ENCODE measurements around the gene CPB2. TPM values are rescaled to one million over a fixed set of nuclear protein-coding genes. Genes with fewer than 3 reads are reported as not detected.

Gene CPB2
- total and polyA plus RNA-seq, 2 of the 8 experiments (the other 6 are each of a cell fraction or from before 2014, with no cell fraction given), result not detected

GRCh38 chr13:46143184-46143701 lies 38.4 kb upstream of the CPB2 start:
- H3K14ac ChIP-seq (ENCODE audit: insufficient read length), result no peak overlapping the region
- TF ChIP-seq FOSL1 (IDR thresholded peaks at IDR 0.05; ENCODE audit: insufficient read depth, low read depth, low read length) (no peak), CREB1 (IDR thresholded peaks at IDR 0.05) (no peak), SIX5 (IDR thresholded peaks at IDR 0.05; ENCODE audit: low read depth, low read length) (no peak), SIRT6 (IDR thresholded peaks at IDR 0.05; ENCODE audit: low read length) (no peak), SUZ12 (IDR thresholded peaks at IDR 0.05; ENCODE audit: low read length) (no peak), TCF12 (IDR thresholded peaks at IDR 0.05; ENCODE audit: low read depth, low read length) (no peak), CTBP2 (IDR thresholded peaks at IDR 0.05; ENCODE audit: borderline replicate concordance, insufficient read depth, insufficient read length, low read length) (no peak), SP2 (IDR thresholded peaks at IDR 0.05; ENCODE audit: low read length) (no peak), CBX5 (IDR thresholded peaks at IDR 0.05; ENCODE audit: low read depth, low read length) (no peak), USF2 (IDR thresholded peaks at IDR 0.05; ENCODE audit: low read length) (no peak)
- no peak overlapping the region for H3K18ac ChIP-seq (ENCODE audit: extremely low read depth, low read length)
- no peak overlapping the region for H4K5ac ChIP-seq (ENCODE audit: insufficient read length, low read depth, low read length)
- H2BK120ac ChIP-seq (replicated peaks; ENCODE audit: low read depth, low read length), result no peak overlapping the region
- H4K91ac ChIP-seq (replicated peaks; ENCODE audit: insufficient read length, low read length), result no peak overlapping the region
- H3K9ac ChIP-seq (replicated peaks in 1 of 4; ENCODE audit: extremely low read depth in 1 of 4, low read depth in 3 of 4, low read length in 3 of 4), result no peak overlapping the region
- WGBS, 2 experiments (ENCODE audit: extremely low coverage in 1 of 2, insufficient coverage in 1 of 2, insufficient read length in 1 of 2, insufficient replicate concordance in 2 of 2, low coverage in 1 of 2, low lambda C conversion rate in 2 of 2, missing lambda C conversion rate in 1 of 2), result 88% methylated on average over 4 of the region's 4 CpGs; no CpG with 5 or more reads in 1 of the 2 experiments
- no peak overlapping the region for H2BK5ac ChIP-seq (ENCODE audit: low read depth, low read length)
- H3K23me2 ChIP-seq (ENCODE audit: low read depth, low read length), result no peaks in the 10 kb centered on the region
- no peaks in the 10 kb centered on the region for H3K9me3 ChIP-seq (ENCODE audit: insufficient read depth in 2 of 2, low read depth in 1 of 2, low read length in 1 of 2)
- ChIA-PET CTCF (ENCODE audit: partially characterized antibody) (interaction anchor here (0.7 to 1.4 kb wide), 3 partner anchors 8 to 178 kb away, joined by 3 to 5 read pairs (median 4); no protein-coding TSS in a partner anchor), POLR2A (ENCODE audit: partially characterized antibody) (no interaction called here)
- no peaks in the 10 kb centered on the region; a peak in 1 of 7 replicates for H3K4me1 ChIP-seq (replicated peaks in 1 of 4; ENCODE audit: control insufficient read depth in 3 of 4, insufficient read depth in 4 of 4, low read length in 3 of 4)
- H2BK20ac ChIP-seq (ENCODE audit: low read length), result no peak overlapping the region
- no peak overlapping the region for H3K23ac ChIP-seq (ENCODE audit: insufficient read length)
- no peak overlapping the region for H3K4ac ChIP-seq (replicated peaks; ENCODE audit: insufficient read length, low read depth, low read length)
- peaks cover 0 to 2% of the 10 kb centered on the region in 2 experiments for H4K20me1 ChIP-seq (replicated peaks in 1 of 2; ENCODE audit: control insufficient read depth in 1 of 2, insufficient read depth in 2 of 2, low read length in 2 of 2)
- no peak overlapping the region for H3K27ac ChIP-seq (ENCODE audit: low read depth, low read length)
- H2AFZ ChIP-seq (ENCODE audit: low read length), result no peak overlapping the region
- no peak overlapping the region for H2BK12ac ChIP-seq (ENCODE audit: low read depth, low read length)
- no peak overlapping the region for H2AK5ac ChIP-seq (ENCODE audit: low read depth, low read length)
- H2BK15ac ChIP-seq (ENCODE audit: low read length), result no peak overlapping the region
- no peak overlapping the region for H3K56ac ChIP-seq (replicated peaks; ENCODE audit: insufficient read length, low read depth, low read length)
- no peaks in the 10 kb centered on the region for H3K36me3 ChIP-seq (ENCODE audit: control insufficient read depth in 2 of 4, insufficient read depth in 4 of 4, low read length in 3 of 4)
- H4K8ac ChIP-seq (ENCODE audit: extremely low read depth, insufficient read depth, low read length), result no peak overlapping the region
- no peaks in the 10 kb centered on the region for H3K79me2 ChIP-seq (ENCODE audit: control insufficient read depth in 1 of 2, insufficient read depth in 2 of 2, low read length in 2 of 2)
- no peaks in the 10 kb centered on the region for H3K27me3 ChIP-seq (replicated peaks in 1 of 4; ENCODE audit: control insufficient read depth in 3 of 4, extremely low read depth in 1 of 4, insufficient read depth in 3 of 4, low read length in 3 of 4)
- no peak overlapping the region for H3K4me3 ChIP-seq (ENCODE audit: extremely low read depth in 1 of 4, insufficient read depth in 2 of 4, low read depth in 3 of 4, low read length in 4 of 4)
- DNase-seq (ENCODE audit: low read depth in 1 of 2, low spot score in 2 of 2), result no peak
- H3K4me2 ChIP-seq (ENCODE audit: insufficient read depth in 1 of 2, low read depth in 2 of 2, low read length in 2 of 2), result no peak overlapping the region
- FAIRE-seq, result no peak
- no peaks in the 10 kb centered on the region for H3K79me1 ChIP-seq (ENCODE audit: low read depth, low read length)

Data from H1 (cell line).